K562 (cell line): ENCODE data around the gene HDAC10. TPM values are rescaled to one million over a fixed set of nuclear protein-coding genes. Genes with fewer than 3 reads are reported as not detected.

Experiments used
- ATAC-seq: fragments of 200-7000 bp; cut with Tn5 transposase; 3 replicates; pipeline ENCODE4 v1.9.1; 2020; ENCODE audit warnings: moderate library complexity
- BruUV-seq: library from RNA; stranded (reverse); fragments of 400-500 nt; replicated peaks from 2 replicates; lab custom pipeline; 2021; lab: Mats Ljungman, UMichigan
- CTCF ChIA-PET: fragments of 300-600 bp; formaldehyde crosslinking; extraction: SDS; loops from one replicate; lab custom pipeline; 2021; ENCODE audit warnings: low intra/inter-chr PET ratio; lab: Yijun Ruan, JAX
- POLR2A ChIA-PET: fragments of 300-600, 350-650 bp; sonication (Branson Sonifier 250); formaldehyde crosslinking; extraction: SDS; loops from one replicate; lab custom pipeline; 2021; ENCODE audit warnings: antibody characterized with exemption, inconsistent platforms; lab: Yijun Ruan, JAX
- DNase-seq, 4 experiments: peaks; one replicate each; pipeline versions ENCODE4 v3.0.0 to v3.0.0-alpha.2; 2011 to 2018; ENCODE audit warnings: low spot score in 3 of 4, mixed read lengths in 3 of 4; ENCODE audit errors: extremely low read depth in 1 of 4
- FAIRE-seq: peaks from 2 replicates; lab custom pipeline; 2011; peaks lifted over from hg19 to GRCh38; lab: Jason Lieb, UNC
- H2AFZ ChIP-seq: 2 replicates; pipeline ENCODE4 v1.6.0; 2011; ENCODE audit warnings: low read depth, low read length, control low read depth, inconsistent platforms
- H3K27ac ChIP-seq: fragments of 200-600 bp; 3 replicates; pipeline ENCODE4 v1.8.0; 2011; ENCODE audit warnings: low read depth, mild to moderate bottlenecking, control low read depth, inconsistent platforms, low read length, moderate library complexity, mixed read lengths; ENCODE audit errors: extremely low read depth
- H3K27me3 ChIP-seq, 2 experiments: fragments of 300-600 bp in 1 of 2; 2 replicates in 1 of 2; 3 replicates in 1 of 2; pipeline versions ENCODE4 v1.6.0 to v1.8.0; 2011; ENCODE audit warnings: inconsistent platforms in 2 of 2, low read length in 2 of 2, mild to moderate bottlenecking in 1 of 2, mixed read lengths in 1 of 2, moderate library complexity in 1 of 2; ENCODE audit not compliant: control insufficient read depth in 2 of 2, insufficient read depth in 2 of 2
- H3K36me3 ChIP-seq: fragments of 300-600 bp; 3 replicates; pipeline ENCODE4 v1.8.0; 2011; ENCODE audit warnings: mild to moderate bottlenecking, low read length, inconsistent platforms; ENCODE audit not compliant: control insufficient read depth, insufficient read depth
- H3K4me1 ChIP-seq, 2 experiments: fragments of 200-600 bp in 1 of 2; replicated peaks in 1 of 2; 2 replicates in 1 of 2; 3 replicates in 1 of 2; pipeline versions ENCODE4 v1.5.1 to v1.8.0; 2011; ENCODE audit warnings: inconsistent platforms in 2 of 2, low read length in 2 of 2, mild to moderate bottlenecking in 1 of 2, mixed read lengths in 1 of 2, moderate library complexity in 1 of 2; ENCODE audit not compliant: control insufficient read depth in 2 of 2, insufficient read depth in 2 of 2
- H3K4me2 ChIP-seq: 2 replicates; pipeline ENCODE4 v1.6.1; 2011; ENCODE audit warnings: low read length, control low read depth, inconsistent platforms, mixed read lengths; ENCODE audit not compliant: insufficient read depth
- H3K4me3 ChIP-seq: fragments of 200-600 bp; sonication (generic), shearing (Covaris generic); 2 replicates; pipeline ENCODE4 v1.5.1; 2016; ENCODE audit warnings: control low read depth, inconsistent platforms
- H3K79me2 ChIP-seq: fragments of 200-600 bp; 3 replicates; pipeline ENCODE4 v1.8.0; 2011; ENCODE audit warnings: low read length, inconsistent platforms; ENCODE audit not compliant: control insufficient read depth, insufficient read depth
- H3K9ac ChIP-seq, 2 experiments: 2 replicates each; pipeline versions ENCODE4 v1.6.0 to v1.6.1; 2011; ENCODE audit warnings: low read depth in 2 of 2, low read length in 2 of 2, control low read depth in 1 of 2, inconsistent platforms in 1 of 2, mild to moderate bottlenecking in 1 of 2, mixed read lengths in 1 of 2; ENCODE audit not compliant: insufficient read depth in 1 of 2
- H3K9me1 ChIP-seq: one replicate; pipeline ENCODE4 v1.6.0; 2011; ENCODE audit warnings: inconsistent platforms, mild to moderate bottlenecking, low read length, moderate library complexity; ENCODE audit not compliant: control insufficient read depth, insufficient read depth
- H3K9me3 ChIP-seq: replicated peaks from 2 replicates; pipeline ENCODE4 v1.5.1; 2011; ENCODE audit warnings: low read depth, low read length, inconsistent platforms; ENCODE audit not compliant: control insufficient read depth, insufficient read depth
- H4K20me1 ChIP-seq: replicated peaks from 2 replicates; pipeline ENCODE4 v1.6.1; 2011; ENCODE audit warnings: low read length, inconsistent platforms, mixed read lengths; ENCODE audit not compliant: control insufficient read depth, insufficient read depth
- BRD4 ChIP-seq: fragments of 200-600 bp; sonication (generic); IDR thresholded peaks from 2 replicates; pipeline ENCODE4 v1.6.1; 2017; ENCODE audit warnings: inconsistent platforms
- HDAC3 ChIP-seq: fragments of 450-650 bp; IDR thresholded peaks from 2 replicates; pipeline ENCODE4 v1.6.1; 2018; ENCODE audit warnings: borderline replicate concordance, mild to moderate bottlenecking, moderate library complexity; ENCODE audit not compliant: partially characterized antibody
- MCM2 ChIP-seq: fragments of 450-650 bp; IDR thresholded peaks from 2 replicates; pipeline ENCODE4 v1.6.1; 2017; ENCODE audit warnings: low read depth, mild to moderate bottlenecking
- RFX5 ChIP-seq: IDR thresholded peaks from 2 replicates; pipeline ENCODE4 v1.6.1; 2011; ENCODE audit warnings: low read depth, mild to moderate bottlenecking, improper control_type of control experiment, low read length
- ZBTB8A ChIP-seq: fragments of 450-650 bp; IDR thresholded peaks from 2 replicates; pipeline ENCODE4 v1.6.1; 2018; ENCODE audit warnings: mild to moderate bottlenecking, moderate library complexity; ENCODE audit not compliant: partially characterized antibody
- WGBS: fragments of 100-300 bp; shearing (Covaris generic); methylation state at CpG from one replicate; pipeline ENCODE4 v1.1.6; 2016; ENCODE audit warnings: low coverage, mixed read lengths; ENCODE audit not compliant: insufficient coverage; ENCODE audit errors: missing lambda C conversion rate; 5-methylcytosine and 5-hydroxymethylcytosine counted together
- in situ Hi-C: fragments of 300-500 bp; cut with MboI; formaldehyde crosslinking; loops from 4 replicates; pipeline ENCODE4 v1.15.0; 2018; ENCODE audit warnings: inconsistent platforms, mixed read lengths
- intact Hi-C: fragments of 100-400 bp; cut with micrococcal nuclease; formaldehyde crosslinking; loops from 2 replicates; pipeline ENCODE4 v1.14.2; 2022
- polyA plus RNA-seq, 8 experiments: library from polyadenylated mRNA; depleted of rRNA in 4 of 8; stranded (reverse) in 5 of 8; unstranded in 3 of 8; fragments of >200 nt; fragmentation: Nextera tagmentation in 2 of 8; fragmentation: Illumina TruSeq in 1 of 8; extraction: Ambion mirVana in 2 of 8; extraction: Trizol in 1 of 8; gene quantifications; 2 replicates each; pipeline versions ENCODE4 v1.2.1 to v1.2.3, GENCODE V29; 2011 to 2014; ENCODE audit warnings: inconsistent platforms in 1 of 8, missing spikeins in 1 of 8
- total RNA-seq, 7 experiments: library from RNA; depleted of rRNA in 6 of 7; stranded (reverse); fragments of >200 nt in 6 of 7; fragmentation: Illumina TruSeq in 2 of 7; extraction: Trizol in 2 of 7; gene quantifications; 2 replicates each; pipeline versions ENCODE4 v1.2.1 to v1.2.3, GENCODE V29; 2011 to 2021; ENCODE audit warnings: low replicate concordance in 1 of 7
- TF ChIP-seq, protein P1 (sequence below), 2 experiments: fragments of 250-450 bp in 1 of 2; fragments of 450-650 bp in 1 of 2; sonication (Bioruptor Pico) in 1 of 2; IDR thresholded peaks; 2 replicates each; pipeline versions ENCODE4 v1.6.1 to v1.8.0; 2016 to 2021; ENCODE audit warnings: mild to moderate bottlenecking in 2 of 2, moderate library complexity in 2 of 2, missing compliant biosample characterization in 1 of 2, missing genetic modification characterization in 1 of 2
- TF ChIP-seq, protein P2 (sequence below): fragments of 200-800 bp; sonication (Bioruptor generic); IDR thresholded peaks from 2 replicates; pipeline ENCODE4 v1.6.1; 2016; ENCODE audit warnings: missing genetic modification characterization, missing compliant biosample characterization

The HDAC10 gene
- total and polyA plus RNA-seq, 9 of the 15 experiments (the other 6 are each of a cell fraction or from before 2014, with no cell fraction given) = 0.10 to 44.2 (median 6.5) TPM

DNA sequence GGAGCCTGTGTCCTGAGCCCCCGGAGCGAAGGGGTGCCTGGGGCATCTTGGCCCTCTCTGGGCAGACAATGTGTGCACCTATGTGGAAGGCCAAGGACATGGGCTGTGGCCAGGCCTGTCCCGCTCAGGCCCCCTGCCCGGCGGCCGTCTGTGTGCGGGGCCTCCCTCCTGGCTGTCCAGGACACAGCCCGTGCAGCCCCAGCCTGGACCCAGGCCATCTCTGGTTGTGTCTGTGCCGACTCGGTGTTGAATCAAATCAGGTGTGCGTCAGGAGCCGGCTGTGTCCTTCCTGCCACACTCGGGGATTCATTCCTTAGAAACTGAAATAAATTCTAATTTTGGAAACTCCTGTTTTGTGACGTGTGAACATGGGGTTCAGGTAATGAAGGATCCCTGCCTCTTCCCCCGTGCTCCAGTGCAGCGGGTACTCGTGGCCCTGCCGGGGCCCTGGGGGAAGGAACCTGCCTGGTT is 51.8 kb downstream of the HDAC10 start:
- H4K20me1 ChIP-seq = no peaks in the 10 kb centered on the region; the same call in 1 of the 2 replicates
- intact Hi-C loops (no loop called here), in situ Hi-C loops (no loop called here)
- H3K9me3 ChIP-seq = peaks cover 3% of the 10 kb centered on the region; the same call in 1 of the 2 replicates
- CTCF ChIA-PET = no interaction called here
- H3K4me1 ChIP-seq = peaks cover 5 to 44% of the 10 kb centered on the region in 2 experiments; a peak in 3 of 5 replicates
- H3K27ac ChIP-seq = no peak overlapping the region
- TF ChIP-seq BRD4 = no peak
- TF ChIP-seq ZBTB8A = no peak
- no peak for TF ChIP-seq RFX5
- no peak for TF ChIP-seq HDAC3
- TF ChIP-seq MCM2 = no peak
- TF ChIP-seq, protein P1, sequence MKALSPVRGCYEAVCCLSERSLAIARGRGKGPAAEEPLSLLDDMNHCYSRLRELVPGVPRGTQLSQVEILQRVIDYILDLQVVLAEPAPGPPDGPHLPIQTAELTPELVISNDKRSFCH (CRISPR knock-in tag; IDR thresholded peaks at IDR 0.05) = no peak
- TF ChIP-seq, protein P1 (tag; IDR thresholded peaks at IDR 0.05) = no peak
- TF ChIP-seq, protein P2, sequence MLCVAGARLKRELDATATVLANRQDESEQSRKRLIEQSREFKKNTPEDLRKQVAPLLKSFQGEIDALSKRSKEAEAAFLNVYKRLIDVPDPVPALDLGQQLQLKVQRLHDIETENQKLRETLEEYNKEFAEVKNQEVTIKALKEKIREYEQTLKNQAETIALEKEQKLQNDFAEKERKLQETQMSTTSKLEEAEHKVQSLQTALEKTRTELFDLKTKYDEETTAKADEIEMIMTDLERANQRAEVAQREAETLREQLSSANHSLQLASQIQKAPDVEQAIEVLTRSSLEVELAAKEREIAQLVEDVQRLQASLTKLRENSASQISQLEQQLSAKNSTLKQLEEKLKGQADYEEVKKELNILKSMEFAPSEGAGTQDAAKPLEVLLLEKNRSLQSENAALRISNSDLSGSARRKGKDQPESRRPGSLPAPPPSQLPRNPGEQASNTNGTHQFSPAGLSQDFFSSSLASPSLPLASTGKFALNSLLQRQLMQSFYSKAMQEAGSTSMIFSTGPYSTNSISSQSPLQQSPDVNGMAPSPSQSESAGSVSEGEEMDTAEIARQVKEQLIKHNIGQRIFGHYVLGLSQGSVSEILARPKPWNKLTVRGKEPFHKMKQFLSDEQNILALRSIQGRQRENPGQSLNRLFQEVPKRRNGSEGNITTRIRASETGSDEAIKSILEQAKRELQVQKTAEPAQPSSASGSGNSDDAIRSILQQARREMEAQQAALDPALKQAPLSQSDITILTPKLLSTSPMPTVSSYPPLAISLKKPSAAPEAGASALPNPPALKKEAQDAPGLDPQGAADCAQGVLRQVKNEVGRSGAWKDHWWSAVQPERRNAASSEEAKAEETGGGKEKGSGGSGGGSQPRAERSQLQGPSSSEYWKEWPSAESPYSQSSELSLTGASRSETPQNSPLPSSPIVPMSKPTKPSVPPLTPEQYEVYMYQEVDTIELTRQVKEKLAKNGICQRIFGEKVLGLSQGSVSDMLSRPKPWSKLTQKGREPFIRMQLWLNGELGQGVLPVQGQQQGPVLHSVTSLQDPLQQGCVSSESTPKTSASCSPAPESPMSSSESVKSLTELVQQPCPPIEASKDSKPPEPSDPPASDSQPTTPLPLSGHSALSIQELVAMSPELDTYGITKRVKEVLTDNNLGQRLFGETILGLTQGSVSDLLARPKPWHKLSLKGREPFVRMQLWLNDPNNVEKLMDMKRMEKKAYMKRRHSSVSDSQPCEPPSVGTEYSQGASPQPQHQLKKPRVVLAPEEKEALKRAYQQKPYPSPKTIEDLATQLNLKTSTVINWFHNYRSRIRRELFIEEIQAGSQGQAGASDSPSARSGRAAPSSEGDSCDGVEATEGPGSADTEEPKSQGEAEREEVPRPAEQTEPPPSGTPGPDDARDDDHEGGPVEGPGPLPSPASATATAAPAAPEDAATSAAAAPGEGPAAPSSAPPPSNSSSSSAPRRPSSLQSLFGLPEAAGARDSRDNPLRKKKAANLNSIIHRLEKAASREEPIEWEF (CRISPR knock-in tag) = no peak
- DNase-seq (no peak), FAIRE-seq (no peak), ATAC-seq (no peak)
- H3K9me1 ChIP-seq = no peaks in the 10 kb centered on the region
- H3K36me3 ChIP-seq = peaks cover 46% of the 10 kb centered on the region; the same call in 1 of the 3 replicates
- no peak overlapping the region for H2AFZ ChIP-seq
- no TSS peak for BruUV-seq
- H3K4me2 ChIP-seq = no peak overlapping the region
- 0 out of 4 replicates have a peak overlapping the region, but pooled peaks of 1 of the 2 experiments have one; percentile 68 for H3K9ac ChIP-seq
- POLR2A ChIA-PET = no interaction called here
- H3K4me3 ChIP-seq = no peak overlapping the region
- WGBS = 85% methylated on average over 17 of the region's 18 CpGs
- peaks cover 20% of the 10 kb centered on the region for H3K79me2 ChIP-seq
- H3K27me3 ChIP-seq = no peaks in the 10 kb centered on the region
